OCI-LY3 (cell line): ENCODE measurements around the gene TACC2.

Source experiments
- H2AFZ ChIP-seq: fragments of 200-600, 300-600 bp; shearing (Covaris generic); 2 replicates; pipeline ENCODE4 v1.6.0; 2014; ENCODE audit warnings: antibody characterized with exemption, low read depth, low read length
- H3K27ac ChIP-seq: fragments of 200-600, 300-600 bp; sonication (generic); 2 replicates; pipeline ENCODE4 v1.5.1; 2014; ENCODE audit warnings: mild to moderate bottlenecking, low read length, moderate library complexity, mixed read lengths
- H3K27me3 ChIP-seq: fragments of 200-600, 300-600 bp; sonication (generic); 2 replicates; pipeline ENCODE4 v1.6.1; 2014; ENCODE audit warnings: low read depth, low read length, mixed read lengths
- H3K36me3 ChIP-seq: fragments of 200-600, 300-600 bp; sonication (generic); replicated peaks from 2 replicates; pipeline ENCODE3; 2014; ENCODE audit warnings: low read depth, low read length, mixed read lengths
- H3K4me1 ChIP-seq: fragments of 300-600, 200-600 bp; sonication (generic); 2 replicates; pipeline ENCODE4 v1.6.1; 2014; ENCODE audit warnings: low read length, mixed read lengths
- H3K4me2 ChIP-seq: fragments of 200-600, 300-600 bp; sonication (generic); 2 replicates; pipeline ENCODE4 v1.6.1; 2014; ENCODE audit warnings: low read length, mixed read lengths
- H3K4me3 ChIP-seq: fragments of 300-600, 200-600 bp; sonication (generic); 2 replicates; pipeline ENCODE4 v1.5.1; 2014; ENCODE audit warnings: antibody characterized with exemption, mild to moderate bottlenecking, low read length, moderate library complexity
- H3K79me2 ChIP-seq: fragments of 300-600, 200-600 bp; shearing (Covaris generic); 2 replicates; pipeline ENCODE4 v1.6.1; 2014; ENCODE audit warnings: mild to moderate bottlenecking, low read length, mixed read lengths
- H3K9ac ChIP-seq: fragments of 300-600, 200-600 bp; shearing (Covaris generic); 2 replicates; pipeline ENCODE4 v1.6.0; 2014; ENCODE audit warnings: mild to moderate bottlenecking, low read length, moderate library complexity
- H3K9me3 ChIP-seq: fragments of 200-600, 300-600 bp; shearing (Covaris generic); 2 replicates; pipeline ENCODE4 v1.6.1; 2014; ENCODE audit warnings: low read length, mixed read lengths; ENCODE audit not compliant: insufficient read depth
- H4K20me1 ChIP-seq: fragments of 200-600, 300-600 bp; sonication (generic); 2 replicates; pipeline ENCODE4 v1.6.1; 2016; ENCODE audit warnings: low read length, mixed read lengths; ENCODE audit not compliant: insufficient read depth
- CTCF ChIP-seq: fragments of 200-600, 300-600 bp; sonication (generic); IDR thresholded peaks from 2 replicates; pipeline ENCODE4 v1.5.1; 2014; ENCODE audit warnings: antibody characterized with exemption, low read length, low read depth
- EZH2phosphoT487 ChIP-seq: fragments of 200-600 bp; shearing (Covaris generic); IDR thresholded peaks from 2 replicates; pipeline ENCODE4 v1.6.1; 2018; ENCODE audit warnings: antibody characterized with exemption, mixed run types, low read depth

TACC2 gene

DNA sequence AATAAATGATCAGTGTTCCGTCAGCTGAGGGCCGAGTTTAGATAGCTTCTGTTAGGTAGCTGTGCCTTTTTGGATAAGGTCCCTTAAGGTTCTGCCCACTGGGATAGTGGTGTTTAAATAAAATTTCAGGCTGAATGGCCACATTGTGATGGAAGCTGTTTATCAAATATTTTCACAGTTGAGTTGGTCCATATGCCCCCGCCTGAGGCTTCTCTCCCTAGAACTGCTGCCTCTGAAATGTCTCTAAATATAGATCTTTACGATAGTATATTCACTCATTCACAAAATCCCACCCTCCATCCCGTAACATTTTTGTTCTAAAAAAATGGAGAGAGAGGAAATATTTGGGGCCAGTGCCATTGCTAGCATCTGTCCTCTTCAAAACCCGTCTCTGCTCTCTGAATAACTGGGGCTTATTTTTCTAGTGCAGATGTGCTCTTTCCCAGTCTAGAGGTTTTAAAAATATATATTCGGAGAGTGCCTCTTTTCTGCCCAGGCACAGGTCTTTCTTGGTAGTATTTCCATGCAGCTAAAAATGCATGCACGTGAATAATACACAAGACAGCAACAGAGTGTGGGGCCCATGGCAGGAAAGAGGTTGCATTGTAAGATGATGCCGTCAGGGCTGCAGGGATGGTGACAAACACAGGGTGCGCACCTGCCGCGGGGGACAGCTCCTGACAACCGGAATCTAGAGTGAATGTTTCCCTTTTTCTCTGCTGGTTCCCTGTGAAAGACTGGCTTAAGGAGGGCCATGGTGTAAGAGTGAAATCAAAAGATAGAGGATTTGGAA lies 176.7 kb downstream of the TACC2 start:
- Histone ChIP-seq H3K9ac (no peak overlapping the region), H3K79me2 (no peaks in the 10 kb centered on the region), H3K36me3 (no peaks in the 10 kb centered on the region), H3K4me2 (no peak overlapping the region), H3K4me1 (no peaks in the 10 kb centered on the region), H2AFZ (no peak overlapping the region), H3K9me3 (no peaks in the 10 kb centered on the region), H3K4me3 (no peak overlapping the region), H3K27me3 (peaks cover 22% of the 10 kb centered on the region; the same call in 1 of the 2 replicates), H4K20me1 (no peaks in the 10 kb centered on the region), H3K27ac (no peak overlapping the region)
- TF ChIP-seq EZH2phosphoT487 (peak; percentile 28; the same call in 1 of the 2 replicates), CTCF (no peak)

DNA sequence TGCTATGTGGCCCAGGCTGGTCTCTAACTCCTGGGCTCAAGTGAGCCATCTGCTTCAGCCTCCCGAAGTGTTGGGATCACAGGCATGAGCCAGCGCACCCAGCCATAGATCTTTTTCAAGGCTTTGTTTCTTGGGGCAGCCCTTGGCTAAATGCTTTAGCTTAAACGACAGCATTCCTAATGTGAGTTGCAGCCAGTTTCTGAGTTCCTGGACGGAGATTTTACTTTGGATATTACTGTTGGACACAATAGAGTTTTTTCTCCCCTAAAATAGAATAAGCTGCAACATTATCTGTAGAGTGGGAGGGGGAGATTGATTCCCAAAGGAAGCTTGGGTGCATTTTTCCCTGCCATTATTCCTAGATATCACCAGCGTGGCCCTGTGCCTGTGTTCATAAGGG lies 179.1 kb downstream of the TACC2 start:
- no peaks in the 10 kb centered on the region for H3K36me3 ChIP-seq
- H3K9me3 ChIP-seq: no peaks in the 10 kb centered on the region
- peaks cover 22% of the 10 kb centered on the region; the same call in 1 of the 2 replicates for H3K27me3 ChIP-seq
- H3K9ac ChIP-seq: no peak overlapping the region
- no peak overlapping the region for H3K4me3 ChIP-seq
- no peak overlapping the region for H2AFZ ChIP-seq
- H3K4me2 ChIP-seq: no peak overlapping the region
- TF ChIP-seq EZH2phosphoT487 (no peak), CTCF (no peak)
- no peaks in the 10 kb centered on the region for H3K79me2 ChIP-seq
- no peak overlapping the region for H3K27ac ChIP-seq
- no peaks in the 10 kb centered on the region for H4K20me1 ChIP-seq
- H3K4me1 ChIP-seq: no peaks in the 10 kb centered on the region

DNA sequence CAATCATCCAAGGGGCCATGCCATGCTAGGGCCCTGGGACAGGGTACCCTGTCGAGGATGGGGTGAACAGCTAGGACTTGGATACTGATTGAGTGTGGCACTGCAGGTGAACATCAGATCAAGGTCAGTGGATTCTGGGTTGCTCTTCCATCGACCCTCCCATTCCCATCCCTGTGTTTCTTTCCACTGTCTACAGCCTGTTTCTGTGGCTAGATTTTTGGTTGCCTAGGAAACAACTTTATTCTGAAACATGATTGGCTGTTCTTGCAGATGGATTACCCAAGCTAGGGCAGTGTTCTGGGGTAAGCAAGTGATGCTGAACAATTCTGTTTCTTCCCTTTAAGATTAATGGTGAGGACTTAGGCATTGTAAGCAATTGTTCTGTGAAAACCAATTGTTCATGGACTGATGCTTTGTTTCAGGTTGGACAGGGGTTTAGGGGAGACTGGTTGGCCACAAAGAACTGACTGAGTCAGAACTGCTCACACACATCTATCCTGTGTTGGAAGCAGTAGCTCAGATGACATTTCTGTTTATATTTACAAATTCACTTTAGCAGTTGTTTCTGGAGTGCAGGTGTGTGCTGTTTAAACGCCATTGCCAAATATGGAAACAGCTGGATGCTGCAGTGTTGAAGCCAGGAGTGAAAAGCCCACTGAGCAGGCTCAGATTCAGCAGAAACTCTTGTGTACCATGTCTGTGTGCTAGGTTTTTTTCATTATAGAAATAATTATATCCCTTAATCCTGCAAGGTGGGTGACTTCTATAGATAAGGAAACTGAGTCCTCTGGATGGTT lies 179.8 kb downstream of the TACC2 start:
- Histone ChIP-seq H2AFZ (no peak overlapping the region), H4K20me1 (no peaks in the 10 kb centered on the region), H3K27ac (no peak overlapping the region), H3K9ac (no peak overlapping the region), H3K4me2 (no peak overlapping the region), H3K27me3 (peaks cover 22% of the 10 kb centered on the region; the same call in 1 of the 2 replicates), H3K4me1 (no peaks in the 10 kb centered on the region), H3K79me2 (no peaks in the 10 kb centered on the region), H3K36me3 (no peaks in the 10 kb centered on the region), H3K9me3 (no peaks in the 10 kb centered on the region), H3K4me3 (no peak overlapping the region)
- TF ChIP-seq CTCF (no peak), EZH2phosphoT487 (no peak)

DNA sequence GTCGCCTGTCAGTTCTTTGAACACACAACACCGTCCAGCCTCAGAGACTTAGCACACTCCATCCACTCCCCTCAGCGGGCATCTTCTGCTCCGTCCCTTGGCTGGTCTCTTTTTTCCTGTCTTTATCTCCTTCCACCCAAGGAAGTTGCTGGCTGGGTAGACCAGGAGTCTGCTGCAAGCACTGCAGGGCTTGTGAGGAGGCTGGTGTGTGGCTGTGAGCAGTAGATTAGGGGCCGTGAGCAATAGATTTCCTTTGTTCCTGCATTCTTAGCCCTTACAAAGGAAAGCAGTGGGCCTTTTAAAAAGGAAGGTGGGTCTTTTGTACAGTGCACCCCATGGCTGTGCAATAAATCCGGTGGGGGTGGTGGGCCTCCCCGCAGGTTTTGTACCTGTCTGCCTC lies 181.8 kb downstream of the TACC2 start:
- no peak overlapping the region for H3K27ac ChIP-seq

More for the DNA sequence above, 181.8 kb downstream of the TACC2 start:
- H2AFZ ChIP-seq: no peak overlapping the region
- no peaks in the 10 kb centered on the region for H3K9me3 ChIP-seq
- no peaks in the 10 kb centered on the region for H4K20me1 ChIP-seq
- H3K27me3 ChIP-seq: peaks cover 17% of the 10 kb centered on the region; the same call in 1 of the 2 replicates
- TF ChIP-seq CTCF (no peak), EZH2phosphoT487 (no peak)
- no peaks in the 10 kb centered on the region for H3K79me2 ChIP-seq
- no peaks in the 10 kb centered on the region for H3K36me3 ChIP-seq
- no peaks in the 10 kb centered on the region for H3K4me1 ChIP-seq
- no peak overlapping the region for H3K9ac ChIP-seq
- H3K4me2 ChIP-seq: no peak overlapping the region
- H3K4me3 ChIP-seq: no peak overlapping the region
